HCT116 (cell line): ENCODE measurements around the gene DENND4B. TPM values are rescaled to one million over a fixed set of nuclear protein-coding genes. Genes with fewer than 3 reads are reported as not detected.

ENCODE experiments used
- ATAC-seq: fragments of 200-7000 bp; cut with Tn5 transposase; 2 replicates; pipeline ENCODE4 v1.9.1; 2020; ENCODE audit warnings: mild to moderate bottlenecking, moderate library complexity
- BruUV-seq: library from RNA; stranded (reverse); fragments of 400-500 nt; replicated peaks from 2 replicates; lab custom pipeline; 2021; lab: Mats Ljungman, UMichigan
- CTCF ChIA-PET: fragments of 300-600 bp; sonication (Branson Sonifier 250); formaldehyde crosslinking; loops from one replicate; lab custom pipeline; 2021; ENCODE audit warnings: antibody characterized with exemption; lab: Charles Lee
- POLR2A ChIA-PET: fragments of 300-600, 350-600 bp; sonication (Branson Sonifier 250); formaldehyde crosslinking; loops from one replicate; lab custom pipeline; 2021; ENCODE audit warnings: antibody characterized with exemption; lab: Charles Lee
- RAD21 ChIA-PET, 2 experiments: fragments of 300-600 bp; sonication (Branson Sonifier 250); formaldehyde crosslinking; loops; one replicate each; lab custom pipeline; 2023; ENCODE audit warnings: low total read pairs in 2 of 2; ENCODE audit not compliant: uncharacterized antibody in 2 of 2, unreplicated experiment in 2 of 2, low non-redundant PET in 1 of 2; lab: Charles Lee
- DNase-seq: peaks from one replicate; pipeline ENCODE4 v3.0.0-alpha.2; 2010; ENCODE audit warnings: low read depth, low spot score
- H2AFZ ChIP-seq: fragments of 200-600 bp; shearing (Covaris generic), sonication (generic); 2 replicates; pipeline ENCODE4 v1.6.1; 2017; ENCODE audit warnings: low read depth, mixed run types, mixed read lengths, antibody characterized with exemption, low read length; ENCODE audit not compliant: poor library complexity, severe bottlenecking
- H3K27ac ChIP-seq: 2 replicates; pipeline ENCODE4 v1.5.1; 2012; ENCODE audit warnings: low read depth, low read length
- H3K27me3 ChIP-seq: fragments of 200-600 bp; sonication (generic); 2 replicates; pipeline ENCODE4 v1.6.1; 2016; ENCODE audit warnings: mixed run types, low read length, mixed read lengths; ENCODE audit not compliant: insufficient read depth
- H3K36me3 ChIP-seq, 2 experiments: fragments of 200-500 bp in 1 of 2; fragments of 200-600 bp in 1 of 2; sonication (Bioruptor generic) in 1 of 2; sonication (generic) in 1 of 2; 2 replicates each; pipeline versions ENCODE4 v1.5.1 to v1.6.1; 2014 to 2016; ENCODE audit warnings: low read length in 2 of 2, inconsistent platforms in 1 of 2, mixed read lengths in 1 of 2, mixed run types in 1 of 2; ENCODE audit not compliant: insufficient read depth in 2 of 2, control insufficient read depth in 1 of 2
- H3K4me1 ChIP-seq, 2 experiments: fragments of 200-600 bp in 1 of 2; sonication (generic) in 1 of 2; 2 replicates each; pipeline versions ENCODE4 v1.5.1 to v1.6.1; 2012 to 2017; ENCODE audit warnings: low read length in 2 of 2, inconsistent platforms in 1 of 2, mild to moderate bottlenecking in 1 of 2, mixed read lengths in 1 of 2, mixed run types in 1 of 2, moderate library complexity in 1 of 2; ENCODE audit not compliant: insufficient read depth in 2 of 2, control insufficient read depth in 1 of 2
- H3K4me2 ChIP-seq: fragments of 200-600 bp; sonication (generic); 2 replicates; pipeline ENCODE4 v1.6.1; 2017; ENCODE audit warnings: mixed run types, low read length, mixed read lengths
- H3K4me3 ChIP-seq, 2 experiments: fragments of 200-600 bp in 1 of 2; sonication (generic) in 1 of 2; replicated peaks in 1 of 2; 2 replicates each; pipeline ENCODE4 v1.5.1; 2011 to 2016; ENCODE audit warnings: low read length in 2 of 2, control low read depth in 1 of 2, low read depth in 1 of 2, mild to moderate bottlenecking in 1 of 2, mixed read lengths in 1 of 2, mixed run types in 1 of 2
- H3K79me2 ChIP-seq: fragments of 200-600 bp; sonication (generic); 2 replicates; pipeline ENCODE4 v1.6.1; 2017; ENCODE audit warnings: mild to moderate bottlenecking, mixed run types, low read length, moderate library complexity, mixed read lengths; ENCODE audit not compliant: insufficient read depth
- H3K9ac ChIP-seq: fragments of 200-600 bp; sonication (generic); 2 replicates; pipeline ENCODE4 v1.6.1; 2016; ENCODE audit warnings: low read length, mixed read lengths
- H3K9me2 ChIP-seq: fragments of 200-600 bp; sonication (generic), shearing (Covaris generic); 2 replicates; pipeline ENCODE4 v1.6.1; 2017; ENCODE audit warnings: mixed run types, mild to moderate bottlenecking, moderate library complexity; ENCODE audit not compliant: insufficient read depth
- H3K9me3 ChIP-seq, 2 experiments: fragments of 200-500 bp in 1 of 2; fragments of 200-600 bp in 1 of 2; sonication (Bioruptor generic) in 1 of 2; sonication (generic) in 1 of 2; 2 replicates each; pipeline ENCODE4 v1.6.1; 2014 to 2017; ENCODE audit warnings: low read length in 2 of 2, mixed read lengths in 2 of 2, inconsistent platforms in 1 of 2, low read depth in 1 of 2, mild to moderate bottlenecking in 1 of 2, mixed run types in 1 of 2, moderate library complexity in 1 of 2; ENCODE audit not compliant: control insufficient read depth in 1 of 2, insufficient read depth in 1 of 2
- H4K20me1 ChIP-seq: fragments of 200-600 bp; sonication (generic), shearing (Covaris generic); 2 replicates; pipeline ENCODE4 v1.6.1; 2017; ENCODE audit warnings: mixed run types, mild to moderate bottlenecking, moderate library complexity; ENCODE audit not compliant: insufficient read depth
- CEBPB ChIP-seq: IDR thresholded peaks from 2 replicates; pipeline ENCODE4 v1.6.1; 2012; ENCODE audit warnings: low read depth
- EGR1 ChIP-seq: IDR thresholded peaks from 2 replicates; pipeline ENCODE4 v1.6.1; 2012; ENCODE audit warnings: low read depth
- ELF1 ChIP-seq: IDR thresholded peaks from 2 replicates; pipeline ENCODE4 v1.6.1; 2012; ENCODE audit warnings: low read depth, borderline replicate concordance
- EZH2 ChIP-seq: fragments of 200-600 bp; sonication (generic); IDR thresholded peaks from 2 replicates; pipeline ENCODE4 v1.6.1; 2017; ENCODE audit warnings: antibody characterized with exemption, mixed run types
- EZH2phosphoT487 ChIP-seq: fragments of 200-600 bp; IDR thresholded peaks from 2 replicates; pipeline ENCODE4 v1.6.1; 2018; ENCODE audit warnings: antibody characterized with exemption, borderline replicate concordance
- FOSL1 ChIP-seq: IDR thresholded peaks from 2 replicates; pipeline ENCODE4 v1.6.1; 2012; ENCODE audit warnings: low read depth
- JUND ChIP-seq: IDR thresholded peaks from 2 replicates; pipeline ENCODE4 v1.6.1; 2012
- MAX ChIP-seq: IDR thresholded peaks from 2 replicates; pipeline ENCODE4 v1.6.1; 2012
- POLR2A ChIP-seq: IDR thresholded peaks from 2 replicates; pipeline ENCODE4 v1.7.0; 2011; ENCODE audit warnings: borderline replicate concordance; ENCODE audit not compliant: insufficient read depth, insufficient read length; ENCODE audit errors: extremely low read depth
- POLR2AphosphoS5 ChIP-seq: IDR thresholded peaks from 2 replicates; pipeline ENCODE4 v1.6.1; 2011; ENCODE audit warnings: mild to moderate bottlenecking, low read depth, low read length, moderate library complexity
- SIN3A ChIP-seq: IDR thresholded peaks from 2 replicates; pipeline ENCODE4 v1.6.1; 2012; ENCODE audit warnings: low read depth
- SP1 ChIP-seq: IDR thresholded peaks from 2 replicates; pipeline ENCODE4 v1.6.1; 2012; ENCODE audit warnings: low read depth
- TCF7L2 ChIP-seq: IDR thresholded peaks from 2 replicates; pipeline ENCODE4 v1.7.0; 2011; ENCODE audit warnings: borderline replicate concordance, inconsistent platforms; ENCODE audit not compliant: insufficient read depth, insufficient read length; ENCODE audit errors: extremely low read depth
- intact Hi-C: fragments of 100-400 bp; cut with micrococcal nuclease; formaldehyde crosslinking; loops from 2 replicates; pipeline ENCODE4 v1.10.0; 2022
- total RNA-seq: library from RNA; stranded (reverse); gene quantifications from one replicate; pipeline ENCODE4 v1.2.1, GENCODE V29; 2021; ENCODE audit not compliant: unreplicated experiment

DENND4B gene
- total RNA-seq, 1 experiment from 2014 or later: 70.8 TPM

GRCh38 chr1:153933430-153933829 is 13.1 kb downstream of the DENND4B start:
- ChIA-PET RAD21 (no interaction called here), CTCF (no interaction called here), POLR2A (no interaction called here)
- TF ChIP-seq ELF1 (no peak), EZH2phosphoT487 (no peak), JUND (no peak), EZH2 (no peak), CEBPB (no peak)
- Histone ChIP-seq H3K9me2 (no peaks in the 10 kb centered on the region), H3K27ac (no peak overlapping the region), H3K79me2 (no peaks in the 10 kb centered on the region), H3K4me3 (no peak overlapping the region), H3K9ac (no peak overlapping the region), H3K27me3 (no peaks in the 10 kb centered on the region), H3K36me3 (peaks cover 13 to 22% of the 10 kb centered on the region in 2 experiments; a peak in 3 of 4 replicates), H3K4me2 (no peak overlapping the region), H3K4me1 (no peaks in the 10 kb centered on the region), H3K9me3 (no peaks in the 10 kb centered on the region), H2AFZ (no peak overlapping the region), H4K20me1 (no peaks in the 10 kb centered on the region)
- ATAC-seq (no peak), DNase-seq (no peak)
- intact Hi-C loops: no loop called here
- BruUV-seq: no TSS peak

- CTCF ChIA-PET: no interaction called here
- Histone ChIP-seq H3K9me2 (no peaks in the 10 kb centered on the region), H3K9me3 (no peaks in the 10 kb centered on the region), H3K9ac (no peak overlapping the region), H4K20me1 (no peaks in the 10 kb centered on the region), H3K4me3 (no peak overlapping the region), H3K4me1 (no peaks in the 10 kb centered on the region), H3K27me3 (no peaks in the 10 kb centered on the region), H3K79me2 (no peaks in the 10 kb centered on the region), H3K27ac (no peak overlapping the region), H3K4me2 (no peak overlapping the region), H3K36me3 (peaks cover 13 to 22% of the 10 kb centered on the region in 2 experiments; a peak in 3 of 4 replicates), H2AFZ (no peak overlapping the region)
- TF ChIP-seq TCF7L2 (no peak), EGR1 (no peak), POLR2A (no peak), SIN3A (no peak), ELF1 (no peak), FOSL1 (no peak), MAX (no peak), POLR2AphosphoS5 (no peak), SP1 (no peak), EZH2 (no peak)
- no TSS peak for BruUV-seq
- ATAC-seq (no peak), DNase-seq (no peak)
- RAD21 ChIA-PET: no interaction called here
- intact Hi-C loops: no loop called here
- POLR2A ChIA-PET: no interaction called here
These were observed 14.1 kb downstream of the DENND4B start for GRCh38 chr1:153932156-153933131.
